OCI-LY1 (cell line): Measurements from ENCODE around the gene AKT1S1.

Experiments used
- CTCF ChIP-seq: fragments of 200-600 bp; sonication (generic), shearing (Covaris generic); IDR thresholded peaks from 2 replicates; pipeline ENCODE4 v1.5.1; 2017; ENCODE audit warnings: mild to moderate bottlenecking, antibody characterized with exemption, low read length, moderate library complexity, mixed read lengths
- EZH2 ChIP-seq: fragments of 200-600 bp; sonication (generic), shearing (Covaris generic); IDR thresholded peaks from 2 replicates; pipeline ENCODE4 v1.8.0; 2017; ENCODE audit warnings: borderline replicate concordance, mixed run types, mild to moderate bottlenecking, antibody characterized with exemption, low read length, moderate library complexity, mixed read lengths

- TF ChIP-seq CTCF (no peak), EZH2 (no peak)
Observed at GRCh38 chr19:49907745-49908446, 30.7 kb upstream of the AKT1S1 start.
